Fibroblast of gingiva (primary cell): ENCODE results near the gene PFKP.
A peak's percentile ranks its signal among the peaks of the same experiment; 100 is the strongest.

Experiments used
- DNase-seq: peaks from one replicate; pipeline ENCODE4 v3.0.0-alpha.2; 2011; ENCODE audit warnings: low read depth

The PFKP gene

GRCh38 chr10:3069876-3070275 lies 2.5 kb downstream of the PFKP start:
- DNase-seq = no peak

GRCh38 chr10:3071405-3072198 lies 4.3 kb downstream of the PFKP start:
- peak; percentile 35 for DNase-seq

- DNase-seq = no peak
Observed at GRCh38 chr10:3072641-3073360, 5.5 kb downstream of the PFKP start.

GRCh38 chr10:3074145-3074665 lies 6.9 kb downstream of the PFKP start:
- no peak for DNase-seq

GRCh38 chr10:3074985-3075600 lies 7.7 kb downstream of the PFKP start:
- DNase-seq = no peak

GRCh38 chr10:3076138-3076537 lies 8.8 kb downstream of the PFKP start:
- DNase-seq = no peak

- DNase-seq = no peak
Observed at GRCh38 chr10:3077509-3077908, 10.2 kb downstream of the PFKP start.

- no peak for DNase-seq
Observed at GRCh38 chr10:3077940-3078630, 10.7 kb downstream of the PFKP start.

- DNase-seq = no peak
Observed at GRCh38 chr10:3081383-3081981, 14.1 kb downstream of the PFKP start.

- no peak for DNase-seq
Observed at GRCh38 chr10:3082290-3082689, 14.9 kb downstream of the PFKP start.

- DNase-seq = no peak
Observed at GRCh38 chr10:3085785-3086567, 18.6 kb downstream of the PFKP start.

- no peak for DNase-seq
Observed at GRCh38 chr10:3090388-3090787, 23.0 kb downstream of the PFKP start.

GRCh38 chr10:3090914-3091787 lies 23.8 kb downstream of the PFKP start:
- DNase-seq = peak; percentile 88

- DNase-seq = no peak
Observed at GRCh38 chr10:3091921-3092320, 24.6 kb downstream of the PFKP start.

- no peak for DNase-seq
Observed at GRCh38 chr10:3093996-3094395, 26.6 kb downstream of the PFKP start.

GRCh38 chr10:3094609-3095036 lies 27.3 kb downstream of the PFKP start:
- no peak for DNase-seq

GRCh38 chr10:3095373-3096139 lies 28.2 kb downstream of the PFKP start:
- peak; percentile 97 for DNase-seq

- peak; percentile 22 for DNase-seq
Observed at GRCh38 chr10:3096149-3096548, 28.8 kb downstream of the PFKP start.

GRCh38 chr10:3097160-3097559 lies 29.8 kb downstream of the PFKP start:
- DNase-seq = no peak
